ENCODE measurements around the gene MAFG.

- TF ChIP-seq POLR2A (IDR thresholded peaks at IDR 0.05; ENCODE audit: low read length) (no peak), GATA1 (IDR thresholded peaks at IDR 0.05; ENCODE audit: low read depth, low read length) (no peak)
Observed at GRCh38 chr17:81929253-81930141, 2.0 kb upstream of the MAFG start.

Data from erythroblast (primary cell).